ENCODE results near the gene CHD6. TPM values are rescaled to one million over a fixed set of nuclear protein-coding genes. Genes with fewer than 3 reads are reported as not detected.

CHD6 gene
- total and polyA plus RNA-seq, 7 donors, result 2.4 to 40.2 (median 29.9) TPM

- TF ChIP-seq EP300 (IDR thresholded peaks at IDR 0.05), result no peak
- no peak for TF ChIP-seq POLR2AphosphoS5 (IDR thresholded peaks at IDR 0.05)
- TF ChIP-seq CTCF (IDR thresholded peaks at IDR 0.05), result no peak
- no peak for TF ChIP-seq POLR2A (IDR thresholded peaks at IDR 0.05)
- no peak for DNase-seq
- Histone ChIP-seq H3K9me3 (no peaks in the 10 kb centered on the region), H3K27ac (no peak overlapping the region), H3K36me3 (peaks cover 0 to 28% (median 0%) of the 10 kb centered on the region in 4 donors), H3K4me3 (no peak overlapping the region), H3K4me1 (no peaks in the 10 kb centered on the region), H3K27me3 (no peaks in the 10 kb centered on the region)
- intact Hi-C loops (cut with DNase I), result no loop called here
- WGBS, 2 donors, result 96 to 97% methylated on average over 7 of the region's 7 CpGs
Measured at GRCh38 chr20:41355598-41356203, 262.5 kb downstream of the CHD6 start.

GRCh38 chr20:41355192-41355591 lies 263.0 kb downstream of the CHD6 start:
- H3K27ac ChIP-seq, result no peak overlapping the region
- peaks cover 0 to 28% (median 0%) of the 10 kb centered on the region in 4 donors for H3K36me3 ChIP-seq
- H3K4me1 ChIP-seq, result no peaks in the 10 kb centered on the region
- DNase-seq, result no peak
- H3K9me3 ChIP-seq, result no peaks in the 10 kb centered on the region
- WGBS, 2 donors, result 97% methylated on average over 3 of the region's 3 CpGs
- intact Hi-C loops (cut with DNase I), result no loop called here
- TF ChIP-seq EP300 (IDR thresholded peaks at IDR 0.05), result no peak
- TF ChIP-seq POLR2AphosphoS5 (IDR thresholded peaks at IDR 0.05), result no peak
- no peak for TF ChIP-seq POLR2A (IDR thresholded peaks at IDR 0.05)
- TF ChIP-seq CTCF (IDR thresholded peaks at IDR 0.05), result no peak
- no peak overlapping the region for H3K4me3 ChIP-seq
- no peaks in the 10 kb centered on the region for H3K27me3 ChIP-seq

GRCh38 chr20:41353530-41353929 lies 264.6 kb downstream of the CHD6 start:
- TF ChIP-seq EP300 (IDR thresholded peaks at IDR 0.05) (no peak), POLR2A (IDR thresholded peaks at IDR 0.05) (no peak)
- H3K27me3 ChIP-seq, result no peaks in the 10 kb centered on the region
- no peak for DNase-seq
- H3K4me3 ChIP-seq, result no peak overlapping the region
- H3K36me3 ChIP-seq, result peaks cover 0 to 40% (median 4%) of the 10 kb centered on the region in 4 donors
- no peaks in the 10 kb centered on the region for H3K9me3 ChIP-seq
- no peak overlapping the region for H3K27ac ChIP-seq
- intact Hi-C loops (cut with DNase I), result no loop called here
- no peaks in the 10 kb centered on the region for H3K4me1 ChIP-seq

GRCh38 chr20:41352666-41353065 lies 265.5 kb downstream of the CHD6 start:
- DNase-seq, result no peak
- intact Hi-C loops (cut with DNase I), result no loop called here
- peaks cover 0 to 33% (median 4%) of the 10 kb centered on the region in 4 donors for H3K36me3 ChIP-seq
- H3K27ac ChIP-seq, result no peak overlapping the region
- H3K9me3 ChIP-seq, result no peaks in the 10 kb centered on the region
- 87 to 91% methylated on average over 5 of the region's 5 CpGs for WGBS, 2 donors
- H3K4me1 ChIP-seq, result no peaks in the 10 kb centered on the region
- H3K27me3 ChIP-seq, result no peaks in the 10 kb centered on the region
- H3K4me3 ChIP-seq, result no peak overlapping the region
- TF ChIP-seq CTCF (IDR thresholded peaks at IDR 0.05) (no peak), POLR2A (IDR thresholded peaks at IDR 0.05) (no peak)

- Histone ChIP-seq H3K27me3 (no peaks in the 10 kb centered on the region), H3K36me3 (peaks cover 0 to 28% (median 4%) of the 10 kb centered on the region in 4 donors), H3K4me1 (no peaks in the 10 kb centered on the region), H3K27ac (no peak overlapping the region), H3K4me3 (no peak overlapping the region), H3K9me3 (no peaks in the 10 kb centered on the region)
- DNase-seq, result no peak
- WGBS, 2 donors, result 84 to 92% methylated on average over 4 of the region's 4 CpGs
- TF ChIP-seq CTCF (IDR thresholded peaks at IDR 0.05), result no peak
- TF ChIP-seq POLR2A (IDR thresholded peaks at IDR 0.05), result no peak
- TF ChIP-seq EP300 (IDR thresholded peaks at IDR 0.05), result no peak
- no peak for TF ChIP-seq POLR2AphosphoS5 (IDR thresholded peaks at IDR 0.05)
- intact Hi-C loops (cut with DNase I), result no loop called here
Measured at GRCh38 chr20:41352106-41352505, 266.1 kb downstream of the CHD6 start.

Data from sigmoid colon (tissue), 7 donors.